IPS DF 19.7 (cell line): ENCODE data around the gene DEDD.
"Not testable (repeated sequence)": the region's sequence is repeated elsewhere in the genome, so short reads cannot be mapped to it uniquely, and the experiment has no call there.

Experiments
- DNase-seq: peaks from one replicate; pipeline ENCODE4 v3.0.0-alpha.2; 2013; ENCODE audit warnings: low read depth, low spot score

DEDD gene

DNA sequence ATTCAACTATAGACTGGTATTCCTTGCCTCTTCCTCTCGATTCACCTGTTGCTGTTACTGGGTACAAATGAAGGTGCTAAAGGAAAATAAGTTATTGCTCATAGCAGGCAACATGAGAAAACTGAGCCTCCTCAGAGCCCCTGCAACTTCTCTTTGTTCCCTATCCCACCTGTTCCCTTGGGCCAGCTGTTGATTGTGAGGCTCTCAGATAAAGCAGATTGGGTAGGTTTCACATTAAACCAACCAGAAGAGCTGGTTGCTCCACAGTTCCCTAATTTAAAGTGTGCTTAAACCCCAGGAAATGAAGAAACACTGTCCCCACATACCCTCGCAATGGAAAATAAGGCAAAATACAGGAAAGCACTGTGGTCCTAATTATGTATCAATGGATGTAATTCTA is 4.8 kb downstream of the DEDD start:
- no peak for DNase-seq

DNA sequence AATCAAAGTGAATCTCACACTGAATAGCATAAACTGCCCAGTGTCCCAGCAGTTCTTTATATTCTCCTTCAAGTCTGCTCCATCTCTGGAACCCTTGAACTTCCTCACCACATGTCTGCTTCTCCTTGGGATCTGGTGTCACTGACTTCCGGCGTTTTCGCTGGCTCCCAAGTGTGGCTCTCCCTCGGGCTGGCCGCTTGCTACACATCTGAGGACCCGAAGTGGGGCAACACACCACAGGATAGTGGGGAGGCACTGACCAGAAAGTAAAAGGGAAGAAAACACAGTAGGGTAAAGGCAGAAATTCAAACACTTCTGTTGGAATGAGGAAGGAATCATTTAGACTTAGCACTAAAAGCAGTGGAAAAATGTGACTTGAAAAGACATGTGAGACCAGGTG is 9.5 kb downstream of the DEDD start:
- no peak for DNase-seq

DNA sequence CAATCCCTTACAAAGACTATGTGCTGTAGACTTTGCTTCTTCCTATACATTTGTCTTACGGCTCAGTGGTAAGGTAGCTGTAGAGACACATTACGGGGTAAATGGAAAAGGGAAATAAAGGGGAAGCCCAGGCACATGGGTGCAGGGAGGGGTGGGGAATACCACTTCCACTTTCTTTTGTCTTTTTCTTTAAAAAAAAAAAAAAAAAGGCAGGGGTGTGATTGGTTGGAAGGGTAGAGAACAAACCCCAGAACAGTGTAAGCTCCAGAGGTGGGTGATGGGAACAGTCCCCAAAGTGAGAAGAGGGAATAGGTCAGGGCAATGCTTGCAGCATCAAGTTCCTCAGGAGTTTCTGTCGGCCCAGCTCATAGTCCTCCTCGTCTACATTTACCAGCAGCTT is 10.6 kb downstream of the DEDD start:
- DNase-seq: no peak

DNA sequence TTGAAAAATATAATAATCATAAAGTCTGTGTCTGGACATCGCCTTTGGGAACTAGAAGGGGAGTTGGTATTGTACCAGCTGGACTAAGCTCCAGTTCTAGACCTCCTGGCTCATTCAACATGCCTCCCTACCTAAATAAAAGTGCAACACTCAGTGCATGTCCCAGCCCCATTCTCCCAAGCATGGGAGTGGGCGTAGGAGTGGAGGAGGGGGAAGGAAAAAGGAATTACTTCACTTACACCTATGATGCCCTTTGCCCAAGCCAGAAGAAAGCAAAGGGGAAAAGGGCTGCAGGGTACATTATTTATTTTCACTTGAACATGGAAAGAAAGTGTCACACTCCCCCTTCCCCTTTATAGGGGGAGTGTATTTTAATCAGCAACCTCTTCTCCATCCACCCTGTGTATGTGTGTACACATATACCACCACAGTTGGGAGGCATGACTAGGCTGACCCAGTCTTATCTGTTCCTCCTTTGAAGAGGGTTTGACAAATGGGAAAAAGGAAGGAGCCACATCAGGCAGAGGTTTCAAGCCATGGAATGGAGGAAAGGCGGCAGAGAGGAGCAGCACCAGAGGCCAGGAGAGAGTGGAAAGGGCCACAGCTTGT is 11.3 kb downstream of the DEDD start:
- DNase-seq: no peak

DNA sequence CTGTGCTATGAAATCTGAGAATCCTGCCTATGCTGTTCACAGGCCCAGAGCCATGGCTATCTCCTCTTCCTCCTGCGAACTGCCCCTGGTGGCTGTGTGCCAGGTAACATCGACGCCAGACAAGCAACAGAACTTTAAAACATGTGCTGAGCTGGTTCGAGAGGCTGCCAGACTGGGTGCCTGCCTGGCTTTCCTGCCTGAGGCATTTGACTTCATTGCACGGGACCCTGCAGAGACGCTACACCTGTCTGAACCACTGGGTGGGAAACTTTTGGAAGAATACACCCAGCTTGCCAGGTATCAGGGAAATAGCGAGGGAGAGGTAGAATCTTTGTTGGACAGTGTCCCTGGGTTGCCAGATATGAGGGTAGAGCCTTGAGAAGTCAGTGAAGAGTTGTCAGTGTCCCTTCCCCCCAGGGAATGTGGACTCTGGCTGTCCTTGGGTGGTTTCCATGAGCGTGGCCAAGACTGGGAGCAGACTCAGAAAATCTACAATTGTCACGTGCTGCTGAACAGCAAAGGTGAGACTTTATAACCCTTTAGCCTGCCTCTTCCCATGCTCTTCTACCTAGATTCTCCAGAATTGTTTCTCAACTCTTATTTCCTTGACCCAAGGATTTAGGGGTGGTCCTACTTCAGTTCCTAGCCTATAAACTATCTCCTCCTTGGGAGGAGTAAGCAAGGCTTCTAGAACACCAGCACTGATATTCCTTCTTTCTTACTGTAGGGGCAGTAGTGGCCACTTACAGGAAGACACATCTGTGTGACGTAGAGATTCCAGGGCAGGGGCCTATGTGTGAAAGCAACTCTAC is 13.2 kb downstream of the DEDD start:
- DNase-seq: no peak

DNA sequence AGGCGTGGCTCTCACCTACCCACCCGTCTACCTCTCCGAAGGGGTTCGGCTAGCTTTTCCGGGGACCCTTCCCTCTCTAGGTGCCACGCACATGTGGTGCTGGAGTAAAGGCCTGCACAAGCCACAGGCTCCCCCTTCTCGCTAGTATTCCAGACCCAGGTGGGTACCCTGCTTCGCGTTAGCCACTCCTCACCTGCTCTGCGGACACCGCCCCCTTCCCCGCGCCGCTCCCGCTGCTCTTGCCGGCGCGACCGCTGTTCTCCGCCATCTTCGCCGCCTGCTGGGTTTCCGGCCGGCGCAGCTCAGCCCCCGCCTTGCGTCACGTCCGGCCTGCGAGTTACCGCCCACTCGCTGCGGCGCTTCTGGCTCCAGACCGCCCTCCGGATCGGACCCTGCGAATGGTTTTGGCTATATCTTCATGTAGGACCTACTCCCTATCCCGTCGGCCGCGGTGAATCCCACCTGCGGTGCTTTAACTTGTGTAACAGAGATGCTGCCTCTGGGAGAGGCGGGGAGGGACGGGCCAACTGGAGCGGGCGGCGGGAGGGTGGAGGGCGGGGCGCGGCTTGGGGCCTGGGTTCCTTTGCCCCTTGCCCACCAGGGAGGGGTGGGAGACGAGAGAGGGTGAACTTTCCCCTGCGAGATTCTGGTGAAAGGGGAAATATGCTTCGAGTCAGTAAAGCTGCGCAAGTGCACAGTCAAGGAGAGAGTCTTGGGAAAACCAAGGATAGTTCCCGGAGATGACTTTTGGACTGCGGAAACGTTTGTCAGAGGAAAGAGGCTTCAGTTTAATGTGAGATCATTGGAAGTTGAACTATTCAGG is 14.5 kb downstream of the DEDD start, which contains the start of the genes NIT1 and PFDN2:
TSS of gene NIT1 (plus strand) at position 347 of the 823 bp plus-strand sequence. CDS start at position 419, 72 bp downstream.
TSS of gene PFDN2 (minus strand) at position 279 of the 823 bp plus-strand sequence. CDS start at position 268, 11 bp downstream.
- peak; percentile 69 for DNase-seq

DNA sequence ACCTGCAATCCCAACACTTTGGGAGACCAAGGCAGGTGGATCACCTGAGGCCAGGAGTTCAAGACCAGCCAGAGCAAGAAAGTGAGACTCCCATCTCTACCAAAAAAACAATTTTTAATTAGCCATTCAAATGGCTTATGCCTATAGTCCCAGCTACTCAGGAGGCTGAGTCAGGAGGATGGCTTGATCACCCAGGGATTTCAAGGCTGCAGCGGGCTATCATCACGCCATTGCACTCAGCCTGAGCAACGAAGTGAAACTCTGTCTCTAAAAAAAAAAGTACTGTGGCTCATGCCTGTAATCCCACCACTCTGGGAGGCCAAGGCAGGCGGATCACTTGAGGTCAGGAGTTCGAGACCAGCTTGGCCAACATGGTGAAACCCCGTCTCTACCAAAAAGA is 16.5 kb downstream of the DEDD start:
- not testable (repeated sequence) for DNase-seq

DNA sequence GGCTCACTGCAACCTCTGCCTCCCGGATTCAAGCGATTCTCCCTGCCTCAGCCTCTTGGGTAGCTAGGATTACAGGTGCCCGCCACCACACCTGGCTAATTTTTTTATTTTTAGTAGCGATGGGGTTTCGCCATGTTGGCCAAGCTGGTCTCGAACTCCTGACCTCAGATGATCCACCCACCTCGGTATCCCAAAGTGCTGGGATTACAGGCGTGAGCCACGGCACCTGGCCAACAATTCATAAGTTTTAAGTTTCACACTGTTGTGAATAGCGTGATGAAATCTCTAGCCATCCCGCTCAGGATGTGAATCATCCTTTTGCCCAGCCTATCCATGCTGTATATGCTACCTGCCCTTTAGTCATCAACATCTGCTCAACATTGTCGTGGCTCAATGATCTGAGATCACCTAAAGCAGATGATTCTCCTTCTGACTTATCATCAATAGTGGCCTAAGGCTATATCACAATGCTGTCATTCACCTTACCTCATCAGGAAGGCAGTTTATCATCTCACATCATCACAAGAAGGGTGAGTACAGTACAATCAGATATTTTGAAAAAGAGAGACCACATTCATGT is 17.2 kb downstream of the DEDD start:
- DNase-seq: no peak

DNA sequence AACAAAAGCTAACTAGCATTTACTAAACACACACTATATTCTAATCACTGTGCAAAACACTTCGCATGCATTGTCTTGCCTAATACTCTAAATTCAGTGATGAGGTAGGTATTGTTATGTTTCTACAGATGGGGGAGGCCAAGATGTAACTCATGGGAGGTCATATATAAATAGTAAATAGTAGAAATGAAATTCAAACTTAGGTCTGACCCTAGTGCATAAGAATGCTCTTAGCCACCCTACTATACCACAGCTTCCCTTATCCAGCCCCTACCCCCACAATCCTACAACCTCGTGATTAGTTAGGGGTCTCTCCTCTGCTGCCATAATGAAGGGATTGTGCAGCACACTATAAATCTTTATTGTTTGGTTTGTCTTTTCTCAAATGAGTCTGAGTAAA is 17.9 kb downstream of the DEDD start:
- no peak for DNase-seq

DNA sequence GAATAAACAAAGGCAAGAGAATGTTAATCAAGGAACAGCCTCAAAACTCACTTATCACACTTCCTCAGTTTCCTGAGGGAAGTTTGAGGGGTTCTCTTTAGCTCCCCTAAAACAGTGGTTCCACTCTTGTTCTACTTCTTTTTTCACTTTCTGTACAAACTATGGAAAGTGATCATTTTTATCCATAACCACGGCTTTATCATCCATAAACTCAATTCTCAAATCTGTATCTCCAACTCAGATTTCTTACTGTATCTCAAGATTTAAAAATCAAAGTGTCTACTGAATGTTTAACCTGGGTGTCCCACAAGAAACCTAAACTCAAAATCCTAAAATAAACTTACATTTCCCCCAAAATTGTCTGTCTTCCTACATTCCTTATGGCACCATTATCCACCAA is 18.6 kb downstream of the DEDD start:
- DNase-seq: no peak

DNA sequence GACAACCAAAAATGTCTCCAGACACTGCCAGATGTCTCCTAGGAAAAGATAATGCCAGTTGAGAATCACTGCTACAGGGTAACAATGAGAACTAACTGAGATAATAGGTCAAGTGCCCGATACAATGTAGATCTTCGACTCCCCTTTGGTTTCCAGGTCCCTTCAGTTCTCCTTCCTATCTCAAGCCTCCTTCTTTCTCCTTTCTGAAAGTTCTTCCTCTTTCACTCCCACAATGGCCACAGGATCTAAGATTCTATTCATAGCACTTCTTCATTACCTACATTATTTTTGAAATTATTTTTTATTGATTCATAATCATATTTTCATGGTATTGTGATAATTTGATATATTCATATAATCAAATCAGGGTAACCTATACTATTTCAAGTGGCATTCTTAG is 20.9 kb downstream of the DEDD start:
- DNase-seq: no peak

DNA sequence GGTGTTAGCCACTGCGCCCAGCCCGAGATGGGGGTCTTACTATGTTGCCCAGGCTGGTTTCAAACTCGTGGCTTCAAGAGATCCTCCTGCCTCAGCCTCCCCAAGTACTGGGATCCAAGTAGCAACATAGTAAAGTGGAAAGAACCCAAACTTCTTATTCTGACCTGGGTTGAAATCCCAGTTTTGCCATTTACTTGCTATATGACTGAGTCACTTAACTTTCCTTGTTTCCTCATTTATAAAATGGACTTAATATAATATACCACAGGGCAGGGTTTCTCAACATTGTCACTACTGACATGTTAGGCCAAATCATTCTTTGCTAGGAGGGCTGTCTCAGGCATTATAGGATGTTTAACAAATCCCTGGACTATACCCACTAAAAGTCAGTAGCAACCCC is 21.4 kb downstream of the DEDD start:
- DNase-seq: no peak

DNA sequence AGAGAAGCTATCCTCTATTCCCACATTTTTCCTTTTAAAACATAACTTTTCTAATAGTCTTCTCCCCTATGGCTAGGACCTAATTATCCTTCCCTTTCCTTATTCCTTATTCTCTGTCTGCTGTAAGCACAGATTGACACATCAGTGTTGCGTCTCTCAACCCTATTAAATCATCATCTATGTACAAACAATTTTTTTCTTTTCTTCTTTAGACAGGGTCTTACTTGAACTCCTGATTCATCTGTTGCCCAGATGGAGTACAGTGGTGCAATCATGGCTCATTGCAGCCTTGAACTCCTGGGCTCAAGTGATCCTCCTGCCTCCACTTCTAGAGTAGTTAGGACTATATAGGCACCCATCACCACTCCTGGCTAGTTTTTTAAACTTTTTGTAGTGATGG is 26.0 kb downstream of the DEDD start:
- DNase-seq: no peak

DNA sequence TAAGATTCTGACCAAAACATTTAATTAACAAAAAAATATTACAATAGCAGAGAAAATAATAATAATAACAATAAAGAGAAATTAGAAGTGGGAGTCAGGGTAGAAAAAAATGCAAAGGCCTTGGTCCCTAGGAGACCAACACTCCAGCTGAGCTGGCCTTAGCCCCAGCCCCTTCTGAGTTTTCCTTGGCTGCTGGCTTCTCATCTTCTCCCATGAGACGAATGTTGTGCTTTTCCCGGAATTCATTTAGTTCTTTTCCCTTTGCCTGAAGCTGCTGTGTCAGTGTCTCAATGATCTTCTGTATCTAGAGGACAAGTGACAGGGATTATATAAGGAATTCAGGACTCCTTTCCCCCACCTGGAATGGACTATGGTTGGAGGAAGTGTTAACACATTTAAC is 31.9 kb downstream of the DEDD start:
- no peak for DNase-seq

DNA sequence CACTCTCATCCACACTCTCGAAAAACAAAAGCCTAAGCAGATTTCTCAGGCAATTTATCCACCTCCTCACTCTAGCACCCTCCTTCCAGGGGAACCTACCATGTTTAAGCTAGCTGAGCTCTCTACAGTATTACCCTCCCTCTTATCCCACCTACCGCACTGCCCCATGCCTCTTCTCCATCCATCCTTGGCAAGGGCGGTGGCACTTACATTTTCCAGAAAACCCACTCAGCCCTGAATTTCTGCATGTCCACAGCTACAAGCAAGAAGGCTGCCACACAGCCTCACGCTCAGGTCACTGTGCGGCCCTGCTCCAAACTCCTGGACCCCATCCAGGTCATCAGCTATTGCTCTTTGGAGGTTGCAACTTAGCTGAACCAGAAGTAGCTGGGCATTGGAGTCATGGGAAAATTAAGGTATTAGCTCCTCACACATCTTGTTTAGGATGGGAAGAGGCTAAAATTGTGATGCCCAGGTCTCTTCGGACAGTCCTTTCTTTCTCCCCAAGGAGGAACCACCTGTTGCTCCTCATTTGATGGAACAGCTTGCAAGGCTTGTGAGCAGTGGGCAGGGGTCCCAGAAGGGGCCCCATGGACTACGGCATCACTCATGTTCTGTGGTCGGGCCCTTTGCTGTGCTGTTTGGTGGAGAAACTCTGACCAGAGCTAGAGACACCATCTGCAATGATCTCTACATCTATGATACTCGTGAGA is 33.2 kb downstream of the DEDD start:
- no peak for DNase-seq

DNA sequence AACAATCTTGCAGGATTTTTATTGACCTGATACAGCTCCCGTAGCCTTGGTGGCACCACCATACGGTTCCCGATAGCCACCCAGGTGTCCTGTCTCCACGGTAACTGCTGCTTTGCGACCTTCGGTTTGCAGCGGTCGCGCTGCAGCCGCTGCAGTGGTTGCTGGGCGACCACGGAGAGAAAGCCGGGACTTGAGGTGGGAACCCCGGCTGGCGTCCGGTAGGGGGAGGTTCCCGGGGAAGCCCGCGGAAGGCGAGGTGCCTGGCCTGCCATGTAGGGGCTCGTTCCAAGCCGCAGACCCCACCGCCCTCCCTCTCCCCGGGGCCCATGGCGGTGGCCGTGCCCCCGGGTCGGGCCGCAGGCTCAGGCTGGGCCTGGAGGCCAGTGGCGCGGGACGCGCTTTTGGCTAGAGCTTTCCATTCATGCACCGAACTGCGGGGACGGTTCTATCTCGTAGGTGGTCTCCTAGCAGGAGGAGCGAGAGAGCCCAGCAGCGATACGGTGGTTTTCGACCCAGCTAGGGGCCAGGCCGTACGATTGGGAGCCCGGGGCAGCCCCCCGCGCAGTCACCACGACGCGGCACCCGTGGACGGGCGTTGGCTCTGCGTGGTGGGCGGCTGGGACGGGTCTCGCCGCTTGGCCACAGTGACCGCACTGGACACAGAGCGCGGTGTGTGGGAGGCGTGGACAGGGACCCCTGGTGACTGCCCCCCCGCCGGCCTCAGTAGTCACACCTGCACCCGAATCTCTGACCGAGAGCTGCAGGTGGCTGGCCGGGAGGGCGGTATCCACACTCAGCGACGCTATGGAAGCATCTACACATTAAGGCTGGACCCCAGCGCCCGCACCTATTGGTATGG is 34.0 kb downstream of the DEDD start, which contains the start of gene KLHDC9:
TSS of gene KLHDC9 (plus strand) at position 152 of the 859 bp plus-strand sequence. CDS start at position 327, 175 bp downstream.
- peak; percentile 95 for DNase-seq

DNA sequence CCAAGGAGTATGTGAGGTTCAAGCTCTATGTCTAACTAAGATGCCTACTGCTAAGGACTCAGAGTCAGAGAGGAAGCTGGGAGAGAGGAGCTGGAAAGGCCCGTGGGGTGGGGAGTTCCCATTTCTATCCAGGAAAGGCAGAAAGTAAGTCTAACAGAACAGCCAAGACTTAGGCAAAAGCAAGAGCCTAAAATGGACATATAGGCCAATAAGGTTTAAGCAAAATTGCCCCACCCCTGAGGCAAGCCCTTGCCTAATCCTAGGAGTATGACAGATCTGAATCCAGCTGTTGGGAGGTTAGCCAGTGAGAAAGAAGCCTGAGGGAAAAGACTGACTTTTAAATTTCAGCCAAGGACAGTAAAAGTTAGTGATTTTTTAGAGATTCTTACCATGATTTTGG is 35.9 kb downstream of the DEDD start:
- no peak for DNase-seq

DNA sequence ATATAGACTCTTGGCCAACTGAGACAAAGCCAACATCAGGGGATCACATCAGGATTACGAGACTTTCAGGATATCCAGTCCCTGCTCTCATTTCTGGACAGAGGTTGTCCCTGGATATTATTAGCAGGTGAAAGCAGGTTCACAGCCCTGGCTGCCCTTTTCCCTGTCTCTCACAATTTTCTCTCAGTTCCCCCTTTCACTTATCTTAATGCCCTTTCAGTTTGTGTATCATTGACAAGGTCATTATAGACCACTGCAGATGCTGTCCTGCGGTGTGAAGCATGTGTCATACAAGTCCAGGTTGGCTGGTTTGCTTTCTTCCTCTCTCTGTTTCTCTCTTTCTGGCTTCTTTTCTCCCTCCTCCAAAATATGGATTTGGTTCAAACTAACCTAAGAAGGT is 36.5 kb downstream of the DEDD start:
- no peak for DNase-seq

DNA sequence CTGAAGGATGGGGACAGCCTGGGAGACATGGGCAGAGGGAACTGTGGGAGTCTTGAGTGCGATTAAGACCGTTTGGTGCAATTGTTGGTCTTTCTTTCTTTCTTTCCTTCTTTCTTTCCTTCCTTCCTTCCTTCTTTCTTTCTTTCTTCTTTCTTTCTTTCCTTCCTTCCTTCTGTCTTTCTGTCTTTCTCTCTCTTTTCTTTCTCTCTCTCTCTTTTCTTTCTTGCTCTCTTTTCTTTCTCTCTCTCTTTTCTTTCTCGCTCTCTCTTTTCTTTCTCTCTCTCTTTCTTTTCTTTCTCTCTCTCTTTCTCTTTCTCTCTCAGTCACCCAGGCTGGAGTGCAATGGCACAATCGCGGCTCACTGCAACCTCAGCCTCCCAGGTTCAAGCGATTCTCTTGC is 37.2 kb downstream of the DEDD start:
- no peak for DNase-seq

DNA sequence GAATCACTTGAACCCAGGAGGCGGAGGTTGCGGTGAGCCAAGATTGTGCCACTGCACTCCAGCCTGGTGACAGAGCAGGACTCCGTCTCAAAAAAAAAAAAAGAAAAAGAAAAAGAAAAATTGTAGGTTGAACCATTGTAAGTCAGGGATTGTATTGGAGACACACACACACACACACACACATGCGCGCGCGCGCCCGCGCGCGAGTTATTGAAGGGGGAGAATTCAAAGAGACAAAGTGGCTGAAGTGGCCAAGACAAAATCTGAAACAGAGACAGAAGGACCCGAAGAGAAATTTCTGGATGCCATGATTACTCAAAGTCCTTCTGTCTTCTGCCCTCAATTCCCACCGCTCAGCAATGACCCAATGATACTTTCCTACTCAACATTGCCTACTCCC is 38.0 kb downstream of the DEDD start:
- no peak for DNase-seq
